Psoas muscle (tissue), 8 donors: ENCODE data around the gene BNIPL. TPM values are rescaled to one million over a fixed set of nuclear protein-coding genes. Genes with fewer than 3 reads are reported as not detected.

Source experiments
- ATAC-seq, 4 donors: fragments of 200-7000 bp; cut with Tn5 transposase; one replicate each; pipeline ENCODE4 v1.9.1; 2020; ENCODE audit warnings: moderate library complexity in 3 of 4, mild to moderate bottlenecking in 2 of 4
- DNase-seq, 2 donors: peaks; one replicate each; pipeline ENCODE4 v3.0.0-alpha.2; 2020
- H3K27ac ChIP-seq: fragments of 200-600 bp; one replicate; pipeline ENCODE4 v1.8.0; 2022
- H3K27me3 ChIP-seq, 3 donors: fragments of 200-600 bp in 1 of 3; one replicate each; pipeline versions ENCODE4 v1.6.1 to v1.8.0; 2013 to 2022; ENCODE audit warnings: low read length in 2 of 3, mild to moderate bottlenecking in 2 of 3, moderate library complexity in 1 of 3; ENCODE audit not compliant: insufficient read depth in 3 of 3
- H3K36me3 ChIP-seq, 2 donors: fragments of 200-600 bp in 1 of 2; one replicate each; pipeline versions ENCODE4 v1.6.1 to v1.8.0; 2013 to 2022; ENCODE audit warnings: low read depth in 1 of 2, mild to moderate bottlenecking in 1 of 2, moderate library complexity in 1 of 2; ENCODE audit not compliant: insufficient read depth in 1 of 2
- H3K4me1 ChIP-seq: fragments of 200-600 bp; one replicate; pipeline ENCODE4 v1.8.0; 2022
- H3K4me3 ChIP-seq: fragments of 200-600 bp; one replicate; pipeline ENCODE4 v1.8.0; 2022; ENCODE audit warnings: mild to moderate bottlenecking
- H3K9me3 ChIP-seq: fragments of 200-600 bp; one replicate; pipeline ENCODE4 v1.8.0; 2022
- CTCF ChIP-seq: fragments of 200-600 bp; IDR thresholded peaks from one replicate; pipeline ENCODE4 v1.8.0; 2022; ENCODE audit warnings: antibody characterized with exemption
- WGBS, 3 donors: extraction: QIAGEN DNeasy Blood & Tissue Kit; methylation state at CpG; one replicate each; pipeline versions ENCODE4 v1.1.6 to v1.1.7; 2013; 5-methylcytosine and 5-hydroxymethylcytosine counted together
- intact Hi-C, 2 donors: fragments of 100-400 bp; cut with DNase I; formaldehyde crosslinking; loops; one replicate each; pipeline versions ENCODE4 v1.11.0 to v1.14.2; 2022
- polyA plus RNA-seq, 3 donors: library from polyadenylated mRNA; stranded (reverse); fragments of 200-250 nt; gene quantifications; one replicate each; pipeline ENCODE4 v1.2.3, GENCODE V29; 2013
- total RNA-seq, 4 donors: library from RNA; stranded (reverse); fragmentation: NEBNext Ultra II Directional in 2 of 4; extraction: Animal tissue kit (Norgen Biotek cat#: 25700) in 2 of 4; gene quantifications; one replicate each; pipeline versions ENCODE4 v1.2.1 to v1.2.4, GENCODE V29; 2021 to 2023
- donor health status: healthy with polysubstance abuse.
- donor health status: DM: no; HTN: no; CAD: no; lungs with moderate emphysema.
- donor health status: Bipolar disorder and iron deficiency.
- donor health status: healthy.
- donor health status: DM: yes; HTN: yes; CAD: no.
- donor health status: DM: no; HTN: no; CAD: no.
- donor health status: DM: no; HTN: no; CAD: no.
- donor health status: DM: yes; HTN: yes; CAD: no.

The BNIPL gene
- total and polyA plus RNA-seq, 7 donors: 0.04 to 0.96 (median 0.10) TPM

GRCh38 chr1:151048645-151049032, 12.3 kb downstream of the BNIPL start:
- no peaks in the 10 kb centered on the region for H3K9me3 ChIP-seq
- no peak for TF ChIP-seq CTCF
- no peak for ATAC-seq
- H3K27me3 ChIP-seq: no peaks in the 10 kb centered on the region
- peak overlapping the region; percentile 87 for H3K27ac ChIP-seq
- H3K36me3 ChIP-seq: peaks cover 8 to 44% of the 10 kb centered on the region in 2 donors
- peak overlapping the region; percentile 89 for H3K4me3 ChIP-seq
- DNase-seq: no peak
- WGBS, 3 donors: 1 to 15% (median 5%) methylated on average over 3 of the region's 3 CpGs
- intact Hi-C loops: no loop called here
- H3K4me1 ChIP-seq: peaks cover 18% of the 10 kb centered on the region

GRCh38 chr1:151049458-151049857, 13.1 kb downstream of the BNIPL start:
- H3K36me3 ChIP-seq: peaks cover 7 to 52% of the 10 kb centered on the region in 2 donors
- no peak for ATAC-seq
- no peak for DNase-seq
- no peaks in the 10 kb centered on the region for H3K9me3 ChIP-seq
- intact Hi-C loops: no loop called here
- peak overlapping the region; percentile 31 for H3K27ac ChIP-seq
- peak overlapping the region; percentile 89 for H3K4me3 ChIP-seq
- no peak for TF ChIP-seq CTCF
- no peaks in the 10 kb centered on the region for H3K27me3 ChIP-seq
- H3K4me1 ChIP-seq: peaks cover 18% of the 10 kb centered on the region
- WGBS, 3 donors: 84 to 93% (median 86%) methylated on average over 5 of the region's 5 CpGs

GRCh38 chr1:151050051-151050688, 13.8 kb downstream of the BNIPL start:
- no peak for ATAC-seq
- WGBS, 3 donors: 86 to 90% (median 89%) methylated on average over 2 of the region's 2 CpGs
- peak overlapping the region; percentile 31 for H3K27ac ChIP-seq
- no peaks in the 10 kb centered on the region for H3K27me3 ChIP-seq
- intact Hi-C loops: no loop called here
- TF ChIP-seq CTCF: no peak
- no peaks in the 10 kb centered on the region for H3K9me3 ChIP-seq
- H3K4me1 ChIP-seq: peaks cover 18% of the 10 kb centered on the region
- H3K4me3 ChIP-seq: peak overlapping the region; percentile 89
- no peak for DNase-seq
- peaks cover 11 to 59% of the 10 kb centered on the region in 2 donors for H3K36me3 ChIP-seq

- 47 to 54% (median 53%) methylated on average over 2 of the region's 2 CpGs for WGBS, 3 donors
- no peaks in the 10 kb centered on the region for H3K9me3 ChIP-seq
- no peaks in the 10 kb centered on the region for H3K27me3 ChIP-seq
- no peak for DNase-seq
- peaks cover 11 to 69% of the 10 kb centered on the region in 2 donors for H3K36me3 ChIP-seq
- no peak overlapping the region for H3K27ac ChIP-seq
- intact Hi-C loops: no loop called here
- H3K4me1 ChIP-seq: peaks cover 24% of the 10 kb centered on the region
- no peak for TF ChIP-seq CTCF
- ATAC-seq: no peak
- no peak overlapping the region for H3K4me3 ChIP-seq
Observed at GRCh38 chr1:151051356-151052009, 15.1 kb downstream of the BNIPL start.
